HG02884 (cell line): ENCODE results near the gene DPYSL5.

Source experiments
- ATAC-seq: cut with Tn5 transposase; IDR thresholded peaks from one replicate; pipeline ENCODE4 v1.9.1; 2021; ENCODE audit warnings: mild to moderate bottlenecking, moderate library complexity; ENCODE audit not compliant: unreplicated experiment

Gene DPYSL5

GRCh38 chr2:26843041-26843440, 4.9 kb upstream of the DPYSL5 start:
- no peak for ATAC-seq

DNA sequence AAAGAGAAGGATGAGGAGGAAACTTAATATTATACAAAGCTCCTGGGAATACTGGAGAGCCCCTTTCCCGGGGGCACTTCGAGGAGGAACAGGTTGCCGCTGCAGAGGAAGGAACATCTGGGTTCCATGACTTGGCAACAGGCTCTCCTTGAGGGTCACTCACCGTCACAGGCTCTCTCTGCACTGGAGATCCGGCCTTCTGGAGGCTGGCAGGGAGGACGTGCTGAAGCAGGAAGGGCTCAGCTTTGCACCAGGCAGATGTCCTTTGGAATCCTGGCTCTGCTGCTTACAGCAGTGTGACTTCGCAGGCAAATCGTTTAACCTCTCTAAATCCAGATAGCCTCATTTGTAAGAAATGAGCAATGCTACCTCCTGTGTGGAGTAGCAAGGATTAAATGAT, 2.9 kb upstream of the DPYSL5 start:
- ATAC-seq: no peak

DNA sequence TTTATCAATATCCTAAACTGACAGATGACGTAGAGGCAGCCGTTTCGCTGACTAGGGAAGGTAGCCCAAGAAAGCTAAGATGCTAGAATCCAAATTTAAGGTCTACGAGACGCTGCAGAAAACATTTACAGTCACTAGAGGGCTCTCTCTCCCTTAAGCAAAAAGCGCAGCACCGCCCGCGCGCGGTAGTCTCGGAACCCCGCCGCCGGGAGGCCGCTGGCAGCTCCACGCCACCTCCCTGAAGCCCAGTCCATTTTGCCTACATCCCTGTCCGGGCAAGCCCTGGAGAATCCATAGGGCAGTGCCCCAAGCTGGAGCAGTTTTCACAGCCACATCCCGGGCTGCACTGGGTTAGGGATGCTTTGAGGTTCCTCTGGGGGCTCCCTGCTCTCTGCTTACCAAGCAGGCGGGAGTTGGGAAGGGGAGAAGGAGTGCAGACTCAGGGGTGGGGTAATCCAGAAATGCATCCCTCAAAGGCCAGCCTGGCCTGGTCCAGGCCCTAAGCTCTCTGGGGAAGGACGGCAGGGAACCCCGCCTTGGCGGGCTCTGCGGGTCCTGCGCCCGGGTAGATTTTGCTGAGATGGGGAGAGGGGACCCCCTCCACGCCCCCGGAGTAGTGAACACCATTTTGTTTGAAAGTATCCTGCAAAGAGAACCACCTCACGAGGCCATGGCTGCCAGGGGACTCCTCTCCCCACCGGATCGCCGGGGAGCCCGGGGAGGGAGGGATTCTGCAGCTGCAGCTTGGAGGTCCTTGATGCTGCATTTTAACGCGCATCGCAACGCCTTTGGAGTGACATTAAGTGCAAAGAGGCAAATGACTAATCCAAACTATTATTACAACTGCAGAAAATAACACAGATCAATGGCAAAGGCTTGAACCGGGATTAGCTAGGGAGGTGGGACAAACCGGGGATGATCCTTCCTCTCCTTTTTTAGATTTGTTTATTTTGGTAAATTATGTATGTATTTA, 1.3 kb upstream of the DPYSL5 start:
- no peak for ATAC-seq

GRCh38 chr2:26847307-26847654, 651 bp upstream of the DPYSL5 start:
- ATAC-seq: no peak

GRCh38 chr2:26848336-26849055, 564 bp downstream of the DPYSL5 start:
- ATAC-seq: no peak

- ATAC-seq: no peak
Observed at GRCh38 chr2:26849056-26849999, 1.4 kb downstream of the DPYSL5 start.

DNA sequence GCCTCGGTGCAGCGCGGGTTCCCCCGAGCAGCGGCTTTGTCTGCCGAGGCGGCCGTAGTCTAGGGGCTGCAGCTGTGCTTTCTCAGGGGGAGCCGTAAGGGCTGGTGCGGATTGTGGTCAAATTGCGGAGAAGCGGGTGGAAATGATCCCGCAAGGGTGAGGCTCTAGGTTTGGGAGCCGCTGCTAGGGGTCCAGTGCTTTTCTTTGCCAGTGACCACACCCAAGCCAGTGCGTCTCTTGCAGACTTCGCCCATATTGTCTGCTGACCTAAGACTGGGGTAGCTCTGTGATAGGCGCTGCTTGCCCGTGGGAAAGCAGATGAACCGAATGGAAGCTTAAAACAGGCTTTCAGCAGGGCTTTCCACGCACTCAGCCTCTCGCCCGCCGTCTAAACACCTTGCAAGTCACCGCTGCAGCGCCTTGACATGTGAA, 2.1 kb downstream of the DPYSL5 start:
- no peak for ATAC-seq

- no peak for ATAC-seq
Observed at GRCh38 chr2:26850505-26850904, 2.6 kb downstream of the DPYSL5 start.

GRCh38 chr2:26852405-26853306, 4.7 kb downstream of the DPYSL5 start:
- no peak for ATAC-seq

- ATAC-seq: no peak
Observed at GRCh38 chr2:26853751-26854150, 5.8 kb downstream of the DPYSL5 start.

DNA sequence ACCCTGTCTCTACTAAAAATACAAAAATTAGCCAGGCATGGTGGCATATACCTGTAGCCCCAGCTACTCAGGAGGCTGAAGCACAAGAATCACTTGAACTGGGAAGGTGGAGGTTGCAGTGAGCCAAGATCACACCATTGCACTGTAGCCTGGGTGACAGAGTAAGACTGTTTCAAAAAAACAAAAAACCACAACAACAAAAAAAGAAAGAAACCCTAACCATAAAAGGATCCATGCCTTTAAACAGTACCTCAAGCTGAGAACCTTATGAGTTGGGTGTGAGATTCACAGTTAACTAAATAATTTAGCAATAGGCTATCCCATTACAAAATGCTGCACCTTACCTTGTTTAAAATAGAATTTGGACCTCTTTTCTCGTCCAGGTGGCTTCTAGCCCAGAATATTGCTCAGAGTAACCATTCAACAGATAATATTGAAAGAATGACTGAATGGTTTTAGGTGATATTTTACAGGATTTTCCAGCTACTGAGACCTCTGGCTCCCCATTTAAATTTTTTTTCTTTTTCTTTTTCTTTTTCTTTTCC, 6.4 kb downstream of the DPYSL5 start:
- ATAC-seq: no peak

DNA sequence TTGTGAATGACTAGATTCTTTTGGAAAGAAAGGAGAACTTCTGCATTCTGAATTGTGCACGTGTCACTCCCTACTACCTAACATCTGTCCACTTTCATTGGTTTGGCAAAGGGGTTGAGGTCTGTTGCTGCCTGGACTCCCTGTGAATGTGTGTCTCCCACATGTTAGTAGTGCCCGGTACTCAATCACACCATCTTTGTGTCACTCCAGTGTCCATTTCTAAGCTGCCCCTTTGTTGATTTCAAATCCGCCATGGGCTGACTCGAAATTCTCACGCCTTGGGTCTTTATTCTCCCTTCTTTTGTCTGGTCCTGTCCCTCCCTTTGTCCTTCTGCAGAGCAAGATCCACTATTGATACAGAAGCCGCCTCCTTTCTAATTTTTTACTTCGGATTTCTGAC, 7.5 kb downstream of the DPYSL5 start:
- ATAC-seq: no peak

DNA sequence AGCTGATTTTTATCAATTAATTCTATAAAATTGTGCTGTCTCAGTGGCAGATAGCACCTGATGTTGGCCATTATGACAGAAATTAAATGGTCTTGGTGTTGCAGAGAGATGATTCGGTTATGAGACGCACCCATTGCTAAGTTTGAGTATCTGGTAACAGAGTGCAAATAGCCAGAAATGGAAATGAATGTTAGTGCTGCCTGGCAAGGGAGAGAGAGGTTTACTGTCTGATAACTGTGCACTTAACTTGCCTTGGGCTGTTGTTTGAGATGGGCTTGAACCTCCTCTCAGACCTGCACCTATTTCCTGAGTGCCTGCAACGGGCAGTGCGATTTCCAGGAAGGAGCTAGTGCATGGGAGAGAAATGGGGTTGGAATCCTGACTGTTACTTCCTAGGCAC, 11.7 kb downstream of the DPYSL5 start:
- ATAC-seq: no peak

- no peak for ATAC-seq
Observed at GRCh38 chr2:26860211-26860850, 12.4 kb downstream of the DPYSL5 start.

GRCh38 chr2:26861610-26862224, 13.8 kb downstream of the DPYSL5 start:
- no peak for ATAC-seq

GRCh38 chr2:26864226-26864625, 16.3 kb downstream of the DPYSL5 start:
- no peak for ATAC-seq

DNA sequence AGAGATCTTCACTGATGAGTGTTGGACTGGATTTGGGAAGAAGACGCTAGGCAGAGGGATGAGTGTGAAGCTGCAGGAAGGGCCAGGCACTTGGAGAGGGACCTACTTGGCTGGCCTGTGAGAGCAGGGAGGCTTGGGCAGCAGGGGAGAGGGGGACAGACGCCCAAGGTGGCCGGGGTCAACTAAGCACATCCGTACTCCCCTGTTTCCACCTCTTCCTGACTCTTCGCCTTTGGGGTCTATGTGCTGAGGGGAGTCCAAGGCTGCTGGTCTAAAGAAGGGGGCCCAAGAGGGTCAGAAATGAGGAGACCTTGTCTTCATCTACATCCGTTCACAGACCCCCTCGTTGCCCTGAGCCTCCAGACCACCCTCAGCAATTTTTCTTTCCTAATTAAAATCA, 16.7 kb downstream of the DPYSL5 start:
- ATAC-seq: no peak

- ATAC-seq: no peak
Observed at GRCh38 chr2:26870585-26871095, 22.7 kb downstream of the DPYSL5 start.
